ENCODE measurements around the gene CDC42EP1. TPM values are rescaled to one million over a fixed set of nuclear protein-coding genes. Genes with fewer than 3 reads are reported as not detected.

Gene CDC42EP1, protein sequence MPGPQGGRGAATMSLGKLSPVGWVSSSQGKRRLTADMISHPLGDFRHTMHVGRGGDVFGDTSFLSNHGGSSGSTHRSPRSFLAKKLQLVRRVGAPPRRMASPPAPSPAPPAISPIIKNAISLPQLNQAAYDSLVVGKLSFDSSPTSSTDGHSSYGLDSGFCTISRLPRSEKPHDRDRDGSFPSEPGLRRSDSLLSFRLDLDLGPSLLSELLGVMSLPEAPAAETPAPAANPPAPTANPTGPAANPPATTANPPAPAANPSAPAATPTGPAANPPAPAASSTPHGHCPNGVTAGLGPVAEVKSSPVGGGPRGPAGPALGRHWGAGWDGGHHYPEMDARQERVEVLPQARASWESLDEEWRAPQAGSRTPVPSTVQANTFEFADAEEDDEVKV
- total RNA-seq (2022; extraction: Qiagen RNA extraction; ENCODE audit: low read depth) = 27.8 to 39.1 TPM (median 37.3 TPM) in 5 replicates

DNA sequence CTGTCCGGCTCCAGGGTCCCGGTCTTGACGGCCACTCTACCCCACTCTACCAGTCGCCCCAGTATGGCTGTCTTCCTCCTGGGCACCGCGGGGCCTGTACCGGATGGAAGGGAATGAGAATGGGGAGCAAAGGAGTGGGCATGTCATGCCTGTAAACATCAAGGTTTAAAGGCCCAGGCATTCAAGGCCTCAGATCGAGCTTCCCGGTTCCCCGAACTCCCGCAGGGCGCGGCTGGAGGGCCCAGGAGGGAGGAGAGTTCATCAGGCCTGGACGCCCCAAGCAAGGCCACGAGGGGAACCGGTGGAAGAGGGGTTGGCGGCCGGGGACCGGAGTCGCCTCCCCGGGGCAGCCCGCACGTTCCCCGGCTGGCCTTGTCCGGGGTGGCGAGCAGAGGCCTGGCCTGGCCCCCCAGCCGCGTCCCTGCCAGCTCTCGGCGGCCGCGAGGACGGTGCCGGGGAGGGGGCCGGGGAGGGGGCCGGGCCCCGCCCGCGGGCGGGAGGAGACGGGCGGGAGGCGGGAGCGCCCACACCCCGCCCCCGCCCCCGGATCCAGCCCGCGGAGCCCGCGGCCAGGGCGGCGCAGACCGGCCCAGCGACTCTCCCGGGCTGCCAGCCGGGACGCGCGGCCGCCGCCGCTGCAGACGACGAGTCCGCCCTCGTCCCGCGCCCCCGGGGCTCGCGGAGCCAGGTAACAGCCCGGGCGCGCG lies at the start of gene CDC42EP1:
Gene CDC42EP1, plus strand, starts transcription at position 580 of the 707 bp plus-strand sequence. CDS start 5,870 bp downstream, outside the sequence.

DNA sequence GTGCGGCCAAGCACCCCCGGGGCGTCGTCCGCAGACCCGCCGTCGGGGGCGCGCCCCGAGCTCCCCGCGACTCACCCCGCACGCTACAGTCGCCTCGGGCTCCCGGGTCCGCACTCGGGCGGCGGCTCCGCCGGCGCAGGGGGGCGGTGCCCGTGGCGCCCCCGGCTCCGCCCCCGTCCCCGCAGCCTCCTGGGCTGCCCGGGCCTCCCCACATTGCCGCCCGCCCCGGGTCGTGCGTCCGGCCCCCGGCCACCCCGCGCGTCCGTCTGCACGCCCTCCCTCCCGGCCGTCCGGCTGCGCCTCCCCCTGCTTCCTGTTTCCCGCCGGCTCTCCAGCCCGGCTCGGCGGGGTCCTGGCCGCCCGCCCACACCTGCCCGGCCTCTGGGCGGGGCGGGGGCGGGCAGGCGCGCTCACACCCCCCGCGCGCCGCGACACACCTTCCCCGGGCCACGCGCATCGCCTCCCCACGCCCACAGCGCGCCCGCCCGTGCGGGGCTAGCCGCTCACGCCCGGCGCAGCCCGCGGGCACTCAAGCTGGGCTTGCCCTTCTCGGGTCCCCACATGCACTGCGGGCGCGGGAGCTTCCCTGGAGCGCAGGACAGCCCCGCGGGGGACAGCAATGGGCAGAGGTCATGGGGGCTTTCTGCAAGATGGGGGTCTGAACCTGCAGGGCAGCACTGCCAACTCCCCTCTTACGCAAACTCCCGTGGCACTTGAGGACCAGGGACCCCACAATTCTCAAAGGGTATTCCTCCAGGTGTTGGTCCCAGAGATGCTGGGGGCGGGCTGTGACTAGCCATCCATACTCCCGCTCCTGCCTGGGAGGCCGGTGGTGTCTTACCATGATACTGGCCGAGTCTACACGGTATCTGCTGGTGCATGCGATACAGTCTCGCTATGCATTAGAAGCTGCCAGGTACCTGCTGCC lies 40.7 kb upstream of the CDC42EP1 start, which contains the start of gene CARD10:
Gene CARD10, minus strand, starts transcription at position 148 of the 928 bp plus-strand sequence. CDS start 215 bp downstream, outside the sequence.

DNA sequence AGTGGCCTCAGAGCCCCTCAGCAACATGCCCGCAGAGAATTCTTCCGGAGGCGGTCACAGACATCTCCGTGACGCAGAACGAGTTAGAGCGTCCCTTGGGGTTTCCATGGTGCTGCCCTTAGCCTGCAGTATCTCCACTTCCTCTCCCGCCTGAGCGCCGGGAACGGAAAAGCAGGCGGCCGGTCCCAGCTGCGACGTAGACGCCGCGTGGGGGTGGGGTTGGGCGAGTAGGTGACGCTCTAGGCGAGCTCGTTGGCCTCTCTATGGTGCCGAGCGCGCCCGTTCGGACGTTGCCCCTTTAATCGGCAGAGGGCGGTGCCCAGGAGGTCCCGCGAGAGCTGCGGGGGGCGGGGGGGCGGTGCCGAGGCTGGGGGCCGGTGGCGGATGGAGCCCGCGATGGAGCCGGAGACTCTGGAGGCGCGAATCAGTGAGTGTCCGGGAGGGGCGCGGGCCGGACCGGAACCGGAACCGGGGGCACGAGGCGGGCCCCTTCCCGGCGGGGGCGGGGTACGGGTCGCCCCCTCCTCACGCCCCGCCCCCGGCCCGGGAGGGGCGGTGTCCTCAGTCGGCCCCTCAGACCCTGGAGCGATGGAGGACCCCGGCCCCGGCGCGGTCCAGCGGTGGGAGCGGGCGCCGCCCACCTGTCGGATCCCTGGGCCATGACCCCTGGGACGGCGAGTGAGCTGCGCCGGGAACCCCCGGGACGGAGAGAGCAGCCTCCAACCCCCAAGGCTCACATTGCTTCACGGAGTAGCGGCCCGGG lies 48.4 kb downstream of the CDC42EP1 start, which contains the start of gene GGA1:
Gene GGA1, plus strand, starts transcription at position 358 of the 763 bp plus-strand sequence. Its CDS starts 27 bp downstream, at position 385.

Other genes with a start within 250 kb of the CDC42EP1 start
- gene ELFN2, start 133.0 kb upstream of the CDC42EP1 start, total RNA-seq (2022; extraction: Qiagen RNA extraction; ENCODE audit: low read depth) = 5.2 to 8.9 TPM (median 7.6 TPM) in 5 replicates
- gene MFNG, start 74.1 kb upstream of the CDC42EP1 start, total RNA-seq (2022; extraction: Qiagen RNA extraction; ENCODE audit: low read depth) = 1.6 to 2.9 TPM (median 2.0 TPM) in 5 replicates
- 24.2 to 41.1 TPM (median 36.8 TPM) in 5 replicates for gene CARD10, start 41.1 kb upstream of the CDC42EP1 start, total RNA-seq (2022; extraction: Qiagen RNA extraction; ENCODE audit: low read depth)
- gene LGALS2, start 19.6 kb downstream of the CDC42EP1 start, total RNA-seq (2022; extraction: Qiagen RNA extraction; ENCODE audit: low read depth) = 0.20 TPM in 1 of 5 replicates, not detected in the others
- gene GGA1, start 48.4 kb downstream of the CDC42EP1 start, total RNA-seq (2022; extraction: Qiagen RNA extraction; ENCODE audit: low read depth) = 16.4 to 23.7 TPM (median 21.6 TPM) in 5 replicates
- gene SH3BP1, start 79.2 kb downstream of the CDC42EP1 start, total RNA-seq (2022; extraction: Qiagen RNA extraction; ENCODE audit: low read depth) = 1.9 to 3.1 TPM (median 2.1 TPM) in 5 replicates
- gene PDXP, start 98.2 kb downstream of the CDC42EP1 start, total RNA-seq (2022; extraction: Qiagen RNA extraction; ENCODE audit: low read depth) = 15.1 to 21.3 TPM (median 19.9 TPM) in 5 replicates
- 1,192 to 1,348 TPM (median 1,281 TPM) in 5 replicates for gene LGALS1, start 115.2 kb downstream of the CDC42EP1 start, total RNA-seq (2022; extraction: Qiagen RNA extraction; ENCODE audit: low read depth)
- 27.4 to 31.3 TPM (median 28.5 TPM) in 5 replicates for gene NOL12, start 125.9 kb downstream of the CDC42EP1 start, total RNA-seq (2022; extraction: Qiagen RNA extraction; ENCODE audit: low read depth)
- 22.3 to 35.1 TPM (median 29.2 TPM) in 5 replicates for gene TRIOBP, start 136.6 kb downstream of the CDC42EP1 start, total RNA-seq (2022; extraction: Qiagen RNA extraction; ENCODE audit: low read depth)
- 2.4 to 3.8 TPM (median 2.7 TPM) in 5 replicates for gene GCAT, start 247.5 kb downstream of the CDC42EP1 start, total RNA-seq (2022; extraction: Qiagen RNA extraction; ENCODE audit: low read depth)

Measured in A549 treated with RU486 at 1 μM for 4 hours (cell line).